ENCODE measurements around the gene POLL. TPM values are rescaled to one million over a fixed set of nuclear protein-coding genes. Genes with fewer than 3 reads are reported as not detected.

POLL gene
- total and polyA plus RNA-seq, 3 donors from 2014 or later = 50.3 to 93.1 (median 53.5) TPM

DNA sequence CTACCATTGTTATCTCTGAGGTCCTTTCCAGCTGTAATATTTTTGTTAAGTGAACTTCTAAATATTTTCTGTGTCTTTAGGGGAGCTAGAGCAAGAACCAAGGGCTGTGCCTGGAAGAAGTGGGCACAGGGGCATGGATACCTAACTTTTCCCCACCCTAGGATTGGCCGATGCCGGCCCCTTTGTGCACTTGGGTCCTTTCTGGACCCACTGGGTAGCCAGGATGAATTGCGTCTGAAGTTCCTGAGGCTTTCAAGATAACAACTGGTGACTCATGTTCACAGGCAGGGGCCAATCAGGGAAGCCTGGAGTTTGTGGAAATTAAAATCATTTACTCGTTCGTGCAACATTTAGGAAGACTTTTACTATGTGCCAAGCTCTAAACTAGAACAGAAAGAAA lies 822 bp upstream of the POLL start:
- H3K4me3 ChIP-seq = peak overlapping the region; percentile 63 to 84
- H3K27ac ChIP-seq = no peak overlapping the region
- no peaks in the 10 kb centered on the region for H3K9me3 ChIP-seq
- 37 to 42% methylated on average over 5 of the region's 5 CpGs for WGBS, 2 donors
- peaks cover 10% of the 10 kb centered on the region for H3K4me1 ChIP-seq
- H3K36me3 ChIP-seq (ENCODE audit: low read depth, missing control alignments) = no peaks in the 10 kb centered on the region
- DNase-seq = no peak
- no peaks in the 10 kb centered on the region for H3K27me3 ChIP-seq
- intact Hi-C loops (cut with DNase I; ENCODE audit: low total_unique reads) = no loop called here
- TF ChIP-seq CTCF (IDR thresholded peaks at IDR 0.05) (no peak), POLR2A (IDR thresholded peaks at IDR 0.05) (no peak)

- Histone ChIP-seq H3K27ac (no peak overlapping the region), H3K27me3 (no peaks in the 10 kb centered on the region), H3K4me3 (no peak overlapping the region), H3K9me3 (no peaks in the 10 kb centered on the region), H3K4me1 (peaks cover 10% of the 10 kb centered on the region), H3K36me3 (ENCODE audit: low read depth, missing control alignments) (no peaks in the 10 kb centered on the region)
- WGBS, 2 donors = 79 to 96% methylated on average over 6 to 9 of the region's 9 CpGs
- intact Hi-C loops (cut with DNase I; ENCODE audit: low total_unique reads) = no loop called here
- TF ChIP-seq CTCF (IDR thresholded peaks at IDR 0.05) (no peak), POLR2A (IDR thresholded peaks at IDR 0.05) (no peak)
- DNase-seq = no peak
These were observed 2.2 kb downstream of the POLL start for GRCh38 chr10:101585841-101586240.

- WGBS, 2 donors = 90 to 91% methylated on average over 7 to 10 of the region's 10 CpGs
- H3K27ac ChIP-seq = no peak overlapping the region
These were observed 7.3 kb downstream of the POLL start for GRCh38 chr10:101580486-101581399.

DNA sequence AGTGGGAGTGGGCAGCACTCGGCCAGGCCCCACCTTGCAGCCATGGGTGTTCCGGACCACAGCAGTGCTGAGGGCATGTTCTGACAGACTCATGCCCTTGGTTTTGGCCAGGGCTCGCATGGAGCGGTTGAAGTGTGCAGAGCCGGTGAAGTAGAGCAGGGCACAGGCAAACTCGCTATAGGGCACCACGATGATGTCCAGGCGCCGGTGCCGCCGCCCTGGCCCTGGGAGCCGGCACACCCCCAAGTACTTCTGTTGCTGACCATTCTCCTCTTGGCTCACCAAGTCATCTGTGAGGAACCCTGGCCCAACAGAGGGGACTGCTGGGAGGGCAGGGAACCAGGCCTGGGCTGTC lies 8.6 kb downstream of the POLL start:
- no peak for DNase-seq
- H3K27ac ChIP-seq = no peak overlapping the region
- no peaks in the 10 kb centered on the region for H3K9me3 ChIP-seq
- 100% methylated on average over 10 of the region's 12 CpGs; no CpG with 5 or more reads in 1 of the 2 donors for WGBS, 2 donors
- no peaks in the 10 kb centered on the region for H3K4me1 ChIP-seq
- no peak overlapping the region for H3K4me3 ChIP-seq
- no peak for TF ChIP-seq CTCF (IDR thresholded peaks at IDR 0.05)
- no peak for TF ChIP-seq POLR2A (IDR thresholded peaks at IDR 0.05)
- intact Hi-C loops (cut with DNase I; ENCODE audit: low total_unique reads) = no loop called here
- no peaks in the 10 kb centered on the region for H3K27me3 ChIP-seq
- H3K36me3 ChIP-seq (ENCODE audit: low read depth, missing control alignments) = no peaks in the 10 kb centered on the region

More at GRCh38 chr10:101580486-101581399, 7.3 kb downstream of the POLL start:
- no peak for DNase-seq
- Histone ChIP-seq H3K36me3 (ENCODE audit: low read depth, missing control alignments) (no peaks in the 10 kb centered on the region), H3K9me3 (no peaks in the 10 kb centered on the region), H3K4me1 (no peaks in the 10 kb centered on the region), H3K27me3 (no peaks in the 10 kb centered on the region), H3K4me3 (no peak overlapping the region)
- intact Hi-C loops (cut with DNase I; ENCODE audit: low total_unique reads) = no loop called here
- TF ChIP-seq CTCF (IDR thresholded peaks at IDR 0.05) (no peak), POLR2A (IDR thresholded peaks at IDR 0.05) (no peak)

All from testis (tissue), 3 donors.